HG03342 (cell line): ENCODE results near the gene BCL7C.
A peak's percentile ranks its signal among the peaks of the same experiment; 100 is the strongest.
"Not testable (repeated sequence)": the region's sequence is repeated elsewhere in the genome, so short reads cannot be mapped to it uniquely, and the experiment has no call there.

Source experiments
- ATAC-seq: cut with Tn5 transposase; IDR thresholded peaks from one replicate; pipeline ENCODE4 v1.9.1; 2021; ENCODE audit warnings: mild to moderate bottlenecking, moderate library complexity; ENCODE audit not compliant: unreplicated experiment

Gene BCL7C

GRCh38 chr16:30896261-30896888 is 2.5 kb upstream of the BCL7C start, which contains the start of gene CTF1:
Gene CTF1 (plus strand): TSS chr16:30896614. CDS start chr16:30896644, 30 bp downstream.
- no peak for ATAC-seq

- no peak for ATAC-seq
Observed at GRCh38 chr16:30895627-30896260, 1.9 kb upstream of the BCL7C start.

- no peak for ATAC-seq
Observed at GRCh38 chr16:30894540-30895368, 877 bp upstream of the BCL7C start.

- no peak for ATAC-seq
Observed at GRCh38 chr16:30893417-30893743, 497 bp downstream of the BCL7C start.

- no peak for ATAC-seq
Observed at GRCh38 chr16:30892670-30893416, 1.0 kb downstream of the BCL7C start.

- ATAC-seq, result not testable (repeated sequence)
Observed at GRCh38 chr16:30891043-30891823, 2.6 kb downstream of the BCL7C start.

- no peak for ATAC-seq
Observed at GRCh38 chr16:30889721-30890120, 4.2 kb downstream of the BCL7C start.

GRCh38 chr16:30888856-30889499 is 4.9 kb downstream of the BCL7C start:
- no peak for ATAC-seq

GRCh38 chr16:30887927-30888326 is 6.0 kb downstream of the BCL7C start:
- no peak for ATAC-seq

GRCh38 chr16:30886145-30886544 is 7.7 kb downstream of the BCL7C start:
- no peak for ATAC-seq

GRCh38 chr16:30885196-30885595 is 8.7 kb downstream of the BCL7C start:
- ATAC-seq, result no peak

GRCh38 chr16:30884760-30885159 is 9.1 kb downstream of the BCL7C start:
- ATAC-seq, result no peak

GRCh38 chr16:30882429-30883310 is 11.2 kb downstream of the BCL7C start:
- no peak for ATAC-seq

- no peak for ATAC-seq
Observed at GRCh38 chr16:30876867-30877266, 17.0 kb downstream of the BCL7C start.

- ATAC-seq, result peak; percentile 3
Observed at GRCh38 chr16:30875871-30876801, 17.7 kb downstream of the BCL7C start.

GRCh38 chr16:30874821-30875717 is 18.8 kb downstream of the BCL7C start:
- ATAC-seq, result peak; percentile 79
